C4-2B (cell line): Measurements from ENCODE around the gene OR2T35.

Source experiments
- ZFX ChIP-seq: fragments of 450-650 bp; IDR thresholded peaks from 2 replicates; pipeline ENCODE4 v1.6.1; 2017
- TF ChIP-seq, protein P1 (sequence below): fragments of 450-650 bp; conservative IDR thresholded peaks from 2 replicates; pipeline ENCODE4 v1.5.1; 2017; ENCODE audit warnings: mild to moderate bottlenecking

DNA sequence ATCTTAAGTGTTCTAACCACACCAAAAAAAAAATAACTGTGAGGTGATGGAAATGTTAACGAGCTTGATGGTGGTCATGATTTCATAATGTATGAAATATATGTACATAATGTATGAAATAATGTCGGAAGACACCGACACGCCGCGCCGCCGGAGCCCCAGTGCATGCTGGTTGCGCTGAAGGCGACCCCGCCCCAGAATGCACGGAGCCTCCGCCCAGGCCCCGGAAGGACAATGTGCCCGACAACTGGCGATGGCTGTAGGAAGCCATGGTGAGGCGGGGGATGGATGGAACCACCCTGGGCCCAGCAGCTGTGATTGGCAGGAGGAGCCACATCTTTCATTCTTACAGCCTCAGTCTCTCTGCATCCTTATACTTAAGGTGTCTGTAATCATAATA lies 55.0 kb downstream of the OR2T35 start:
- TF ChIP-seq, protein P1, sequence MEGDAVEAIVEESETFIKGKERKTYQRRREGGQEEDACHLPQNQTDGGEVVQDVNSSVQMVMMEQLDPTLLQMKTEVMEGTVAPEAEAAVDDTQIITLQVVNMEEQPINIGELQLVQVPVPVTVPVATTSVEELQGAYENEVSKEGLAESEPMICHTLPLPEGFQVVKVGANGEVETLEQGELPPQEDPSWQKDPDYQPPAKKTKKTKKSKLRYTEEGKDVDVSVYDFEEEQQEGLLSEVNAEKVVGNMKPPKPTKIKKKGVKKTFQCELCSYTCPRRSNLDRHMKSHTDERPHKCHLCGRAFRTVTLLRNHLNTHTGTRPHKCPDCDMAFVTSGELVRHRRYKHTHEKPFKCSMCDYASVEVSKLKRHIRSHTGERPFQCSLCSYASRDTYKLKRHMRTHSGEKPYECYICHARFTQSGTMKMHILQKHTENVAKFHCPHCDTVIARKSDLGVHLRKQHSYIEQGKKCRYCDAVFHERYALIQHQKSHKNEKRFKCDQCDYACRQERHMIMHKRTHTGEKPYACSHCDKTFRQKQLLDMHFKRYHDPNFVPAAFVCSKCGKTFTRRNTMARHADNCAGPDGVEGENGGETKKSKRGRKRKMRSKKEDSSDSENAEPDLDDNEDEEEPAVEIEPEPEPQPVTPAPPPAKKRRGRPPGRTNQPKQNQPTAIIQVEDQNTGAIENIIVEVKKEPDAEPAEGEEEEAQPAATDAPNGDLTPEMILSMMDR = no peak
- TF ChIP-seq ZFX = no peak
